CMK (cell line): ENCODE results near the gene C12orf76.
"Not testable (repeated sequence)": the region's sequence is repeated elsewhere in the genome, so short reads cannot be mapped to it uniquely, and the experiment has no call there.

Source experiments
- DNase-seq: peaks from one replicate; pipeline ENCODE4 v3.0.0-alpha.2; 2010; ENCODE audit warnings: low read depth

C12orf76 gene

GRCh38 chr12:110065540-110065939 is 17.2 kb upstream of the C12orf76 start:
- DNase-seq = no peak

GRCh38 chr12:110062241-110062640 is 13.9 kb upstream of the C12orf76 start:
- DNase-seq = no peak

- DNase-seq = no peak
Observed at GRCh38 chr12:110059651-110060000, 11.3 kb upstream of the C12orf76 start.

GRCh38 chr12:110058875-110059615 is 10.7 kb upstream of the C12orf76 start:
- no peak for DNase-seq

- not testable (repeated sequence) for DNase-seq
Observed at GRCh38 chr12:110056643-110057042, 8.3 kb upstream of the C12orf76 start.

- not testable (repeated sequence) for DNase-seq
Observed at GRCh38 chr12:110055375-110056352, 7.3 kb upstream of the C12orf76 start.

- no peak for DNase-seq
Observed at GRCh38 chr12:110050927-110051326, 2.6 kb upstream of the C12orf76 start.

- not testable (repeated sequence) for DNase-seq
Observed at GRCh38 chr12:110049666-110050065, 1.3 kb upstream of the C12orf76 start.

GRCh38 chr12:110049034-110049433 is 712 bp upstream of the C12orf76 start:
- not testable (repeated sequence) for DNase-seq

- DNase-seq = no peak
Observed at GRCh38 chr12:110047297-110047940, 903 bp downstream of the C12orf76 start.

- no peak for DNase-seq
Observed at GRCh38 chr12:110046451-110047187, 1.7 kb downstream of the C12orf76 start.

GRCh38 chr12:110042264-110042663 is 6.1 kb downstream of the C12orf76 start:
- no peak for DNase-seq

- DNase-seq = no peak
Observed at GRCh38 chr12:110039085-110039807, 9.1 kb downstream of the C12orf76 start.

GRCh38 chr12:110038741-110039084 is 9.6 kb downstream of the C12orf76 start:
- no peak for DNase-seq

- DNase-seq = no peak
Observed at GRCh38 chr12:110037315-110037714, 11.0 kb downstream of the C12orf76 start.

- no peak for DNase-seq
Observed at GRCh38 chr12:110035534-110036104, 12.7 kb downstream of the C12orf76 start.

GRCh38 chr12:110033888-110034287 is 14.4 kb downstream of the C12orf76 start:
- DNase-seq = no peak

- DNase-seq = no peak
Observed at GRCh38 chr12:110029290-110029815, 19.0 kb downstream of the C12orf76 start.

- no peak for DNase-seq
Observed at GRCh38 chr12:110028323-110028722, 20.0 kb downstream of the C12orf76 start.

GRCh38 chr12:110024051-110024450 is 24.3 kb downstream of the C12orf76 start:
- no peak for DNase-seq
